HG03460 (cell line): ENCODE data around the gene ARL4A.

Experiments used
- ATAC-seq: cut with Tn5 transposase; IDR thresholded peaks from one replicate; pipeline ENCODE4 v1.9.1; 2021; ENCODE audit not compliant: unreplicated experiment

The ARL4A gene

DNA sequence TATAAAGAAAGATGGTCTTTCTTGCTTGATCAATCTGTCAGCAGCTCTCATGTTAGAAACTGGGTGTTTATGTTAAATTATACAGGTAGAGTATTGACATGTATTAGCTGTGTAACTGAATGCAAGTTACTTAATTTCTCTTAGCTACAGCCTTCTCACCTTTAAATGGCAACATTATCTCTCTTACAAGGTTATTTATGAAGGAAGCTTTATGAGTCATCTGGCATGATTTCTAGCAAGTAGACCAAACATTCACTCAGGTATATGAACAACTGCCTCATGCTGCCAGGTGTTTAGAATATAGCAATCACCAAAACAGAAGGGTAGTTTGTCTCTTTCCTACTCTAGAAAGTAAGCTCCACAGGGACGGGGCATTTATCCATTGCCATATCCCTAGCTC lies 8.5 kb downstream of the ARL4A start:
- ATAC-seq = no peak

DNA sequence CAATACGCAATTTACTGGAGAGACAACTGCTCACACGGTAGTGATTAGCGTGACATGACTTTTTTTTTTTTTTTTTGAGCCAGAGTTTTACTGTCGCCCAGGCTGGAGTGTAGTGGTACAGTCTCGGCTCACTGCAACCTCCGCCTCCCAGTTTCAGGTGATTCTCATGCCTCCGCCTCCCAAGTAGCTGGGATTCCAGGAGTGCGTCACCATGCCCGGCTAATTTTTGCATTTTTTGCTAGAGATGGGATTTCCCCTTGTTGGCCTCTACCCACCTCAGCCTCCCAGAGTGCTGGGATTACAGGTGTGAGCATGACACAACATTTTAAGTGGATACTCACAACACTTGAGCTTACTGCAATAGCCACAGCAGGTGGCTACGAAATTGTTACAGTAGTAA lies 11.9 kb downstream of the ARL4A start:
- no peak for ATAC-seq

DNA sequence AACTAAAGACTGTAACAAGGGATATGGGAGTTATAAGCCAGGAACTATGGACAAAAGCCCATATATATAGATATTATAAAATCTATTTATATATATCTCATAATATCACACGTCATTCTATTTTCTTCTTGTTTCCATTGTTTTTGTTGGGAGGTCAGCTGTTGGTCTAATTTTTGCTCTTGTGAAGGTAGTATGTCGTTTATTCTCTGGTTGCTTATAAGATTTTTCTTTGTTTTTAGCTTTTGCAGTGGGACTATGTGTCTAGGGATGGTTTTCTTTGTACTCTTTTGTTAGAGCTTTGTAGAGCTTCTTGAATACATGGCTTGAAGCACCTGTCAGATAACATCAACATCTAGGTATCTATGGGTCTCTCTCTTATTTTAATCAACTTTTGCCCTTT lies 14.0 kb downstream of the ARL4A start:
- no peak for ATAC-seq

DNA sequence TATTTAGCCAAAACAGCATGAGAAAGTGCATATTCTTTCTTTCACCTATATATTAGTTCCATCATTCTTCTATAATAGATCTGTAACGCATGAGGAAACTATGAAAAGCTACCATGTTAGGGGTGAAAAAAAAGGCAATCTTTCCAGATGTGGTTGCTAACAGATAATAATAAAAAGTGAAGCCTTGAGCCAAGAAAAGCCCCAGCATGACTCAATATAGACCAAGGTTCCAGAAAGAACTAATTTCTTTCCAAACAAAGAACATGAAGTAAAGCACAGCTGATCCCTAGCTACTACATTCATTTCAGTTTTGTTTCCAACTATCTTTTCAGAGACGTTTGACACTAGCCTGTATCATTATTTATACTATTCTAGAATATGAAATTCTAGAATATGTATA lies 16.4 kb downstream of the ARL4A start:
- ATAC-seq = no peak

DNA sequence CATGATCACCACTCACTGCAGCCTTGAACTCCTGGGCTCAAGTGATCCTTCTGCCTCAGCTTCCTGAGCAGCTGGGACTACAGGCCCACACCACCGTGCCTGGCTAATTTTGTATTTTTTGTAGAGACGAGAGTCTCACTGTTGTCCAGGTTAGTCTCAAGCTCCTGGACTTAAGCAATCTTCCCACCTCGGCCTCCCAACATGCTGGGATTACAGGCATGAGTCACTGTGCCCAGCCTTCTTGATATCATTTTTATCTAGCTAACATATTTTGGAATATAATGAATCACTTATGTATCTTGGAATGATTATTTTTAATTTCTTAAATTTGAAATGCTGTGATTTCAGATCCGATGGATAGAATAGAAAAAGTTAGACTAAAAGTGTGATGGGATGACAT lies 18.4 kb downstream of the ARL4A start:
- no peak for ATAC-seq

DNA sequence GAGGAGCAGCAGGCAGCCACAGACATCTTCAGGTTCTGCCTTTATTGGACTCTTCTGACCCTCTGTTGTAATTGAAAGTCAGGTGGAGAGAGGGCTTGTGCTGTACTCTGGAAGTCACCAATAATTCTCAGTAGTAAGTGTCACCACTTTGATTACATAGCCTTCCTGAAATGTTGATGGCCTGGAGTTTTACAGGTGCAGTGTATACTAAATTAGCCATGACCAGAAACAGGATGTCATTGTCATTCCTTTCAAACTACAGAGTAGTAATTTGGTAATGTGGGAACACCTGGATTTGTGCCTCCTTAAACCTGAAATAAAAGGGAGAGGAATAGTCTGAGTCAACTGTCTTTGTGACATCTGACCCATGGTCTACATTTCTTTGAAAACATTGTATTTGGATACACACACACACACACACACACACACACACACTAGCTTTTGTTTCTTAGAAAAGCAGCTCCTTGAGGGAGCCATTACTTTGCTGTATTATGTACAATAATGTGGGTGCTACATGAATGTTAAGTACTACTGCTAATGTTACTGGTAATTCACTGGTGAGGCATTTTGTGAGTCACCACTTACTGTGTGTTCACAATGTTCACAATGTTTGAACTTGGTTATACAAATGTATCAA lies 19.6 kb downstream of the ARL4A start:
- ATAC-seq = no peak

DNA sequence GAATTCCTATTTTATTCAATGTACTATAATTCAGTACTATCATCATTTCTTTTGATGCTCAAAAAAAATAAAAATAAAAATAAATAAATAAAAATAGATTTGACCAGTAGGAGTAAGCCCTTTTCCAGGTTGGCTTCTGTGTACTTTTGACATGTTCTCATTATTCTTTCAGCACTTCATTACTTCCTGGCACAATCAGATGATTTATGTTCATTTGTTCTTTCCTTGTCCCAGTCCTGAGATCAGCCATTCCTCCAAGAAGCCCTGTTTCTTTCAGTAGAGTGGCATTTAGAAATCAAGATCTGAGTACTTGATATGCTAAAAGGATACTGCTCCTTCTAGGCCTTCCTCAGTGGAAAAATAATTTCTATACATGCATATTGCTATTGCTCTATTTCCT lies 20.9 kb downstream of the ARL4A start:
- ATAC-seq = no peak

DNA sequence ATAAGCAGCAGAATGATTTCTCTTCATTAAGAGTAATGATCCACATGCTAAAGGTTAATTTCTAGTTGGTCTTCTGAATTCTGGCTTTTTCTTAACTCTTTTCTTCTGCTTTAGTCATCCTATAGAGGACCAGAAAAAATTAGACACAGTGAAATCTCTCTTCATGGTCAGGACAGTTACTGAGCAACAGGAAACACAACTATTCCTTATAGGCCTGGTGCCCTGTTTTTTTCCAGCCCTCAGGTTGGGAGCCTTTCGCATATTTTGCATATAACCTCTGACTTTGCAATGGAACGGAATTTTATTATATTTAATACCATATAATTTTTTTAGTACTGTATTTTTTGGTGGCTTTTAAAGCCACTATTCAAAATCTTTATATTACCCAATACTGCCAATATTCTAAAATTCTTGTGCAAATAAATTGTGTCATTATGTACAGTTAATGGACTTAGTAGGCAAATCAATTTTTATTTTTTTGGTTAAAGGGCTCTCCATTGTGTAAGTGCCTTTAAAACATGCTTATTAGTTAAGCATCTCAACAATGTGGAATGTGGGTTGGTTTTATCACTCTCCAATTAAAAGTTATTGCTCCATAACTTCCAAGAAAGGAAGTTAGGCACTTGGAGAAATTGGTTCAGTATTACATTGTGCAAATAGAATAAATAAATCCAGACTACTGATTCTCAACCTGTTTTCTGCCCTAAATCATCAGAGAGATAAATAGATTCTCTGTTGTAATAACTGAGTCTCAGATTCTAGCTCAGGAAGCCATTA lies 22.5 kb downstream of the ARL4A start:
- no peak for ATAC-seq

DNA sequence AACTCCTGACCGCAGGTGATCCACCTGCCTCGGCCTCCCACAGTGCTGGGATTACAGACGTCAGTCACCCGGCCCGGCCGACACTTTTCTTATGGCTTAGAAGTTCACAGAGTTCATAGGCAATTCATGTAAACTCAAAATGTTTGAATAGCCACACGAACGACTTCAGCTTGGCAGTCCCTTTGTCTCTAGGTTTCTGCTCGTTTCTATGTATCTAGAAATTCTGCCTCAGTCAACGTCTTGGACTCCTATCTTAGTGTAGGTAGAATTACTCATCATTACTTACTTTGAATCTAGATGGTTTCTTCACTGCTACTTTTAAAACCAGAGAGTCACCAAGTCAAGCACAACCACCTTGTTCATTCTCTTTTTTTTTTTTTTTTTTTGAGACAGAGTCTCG lies 23.7 kb downstream of the ARL4A start:
- no peak for ATAC-seq

DNA sequence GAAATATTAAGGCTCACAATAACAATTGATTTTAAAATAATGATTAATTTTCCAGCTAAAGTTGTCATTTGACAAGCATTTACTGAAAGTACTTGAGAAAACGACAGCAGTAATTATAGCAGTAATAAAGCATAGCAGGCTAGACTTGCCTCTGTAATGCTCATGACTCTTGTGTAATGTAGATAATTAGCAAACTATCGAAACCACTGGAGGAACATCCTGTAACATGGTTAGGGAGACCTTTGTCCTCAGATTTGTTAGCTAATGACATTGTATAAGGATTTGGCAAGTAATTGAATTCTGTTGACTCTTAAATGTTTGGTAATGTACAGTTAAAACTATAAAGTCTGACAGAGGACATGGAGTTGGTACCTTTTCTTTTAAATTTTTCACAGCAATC lies 24.8 kb downstream of the ARL4A start:
- no peak for ATAC-seq

DNA sequence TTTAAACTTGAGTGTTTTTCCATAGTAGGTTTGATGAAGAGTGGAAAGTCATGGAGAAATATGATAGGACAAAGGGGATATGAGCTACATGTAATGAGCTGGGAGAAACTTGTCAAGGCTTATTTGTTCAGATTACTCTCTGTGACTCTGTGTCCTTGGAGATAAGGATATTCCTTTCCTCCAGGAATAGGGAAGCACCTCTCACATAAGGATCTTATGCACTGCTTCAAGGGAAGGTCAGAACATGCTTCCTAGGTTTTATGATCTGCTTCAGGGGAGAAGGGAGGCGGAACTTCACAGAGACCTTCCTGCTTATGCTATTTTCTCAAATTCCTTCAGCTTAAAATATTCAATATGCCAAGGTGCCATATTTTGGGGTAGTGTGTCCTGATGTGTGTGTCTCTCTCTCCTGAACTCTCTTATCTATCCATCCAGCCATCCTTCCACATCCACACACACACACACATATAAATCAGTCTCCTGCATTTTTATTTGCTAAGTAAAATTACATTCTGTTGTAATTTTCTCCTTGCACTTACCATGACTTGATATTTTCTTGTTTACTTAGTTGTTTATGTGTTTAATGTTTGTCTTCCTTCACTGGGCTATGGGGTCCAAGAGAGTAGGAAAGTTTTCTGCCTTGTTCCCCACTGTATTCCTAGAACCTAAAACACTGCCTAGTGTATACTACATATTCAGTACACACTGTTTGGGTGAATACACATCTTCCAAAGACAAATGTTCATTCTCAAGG lies 26.4 kb downstream of the ARL4A start:
- no peak for ATAC-seq

DNA sequence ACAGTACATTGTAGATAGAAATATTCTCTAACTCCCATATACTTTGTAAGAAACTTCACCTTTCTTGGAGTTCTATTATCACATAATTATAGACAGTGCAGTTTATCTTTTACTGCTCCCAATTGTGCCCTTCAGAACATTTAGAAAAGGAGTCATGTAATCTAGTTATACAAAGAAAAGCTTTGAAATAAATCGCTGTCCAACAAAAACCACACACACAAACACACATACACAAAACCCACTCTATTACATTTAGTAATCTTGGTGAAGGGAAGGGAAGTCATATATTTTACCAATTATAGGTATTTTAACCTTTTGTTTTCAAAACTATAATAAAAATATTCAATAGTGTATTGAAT lies 26.9 kb downstream of the ARL4A start:
- ATAC-seq = no peak

DNA sequence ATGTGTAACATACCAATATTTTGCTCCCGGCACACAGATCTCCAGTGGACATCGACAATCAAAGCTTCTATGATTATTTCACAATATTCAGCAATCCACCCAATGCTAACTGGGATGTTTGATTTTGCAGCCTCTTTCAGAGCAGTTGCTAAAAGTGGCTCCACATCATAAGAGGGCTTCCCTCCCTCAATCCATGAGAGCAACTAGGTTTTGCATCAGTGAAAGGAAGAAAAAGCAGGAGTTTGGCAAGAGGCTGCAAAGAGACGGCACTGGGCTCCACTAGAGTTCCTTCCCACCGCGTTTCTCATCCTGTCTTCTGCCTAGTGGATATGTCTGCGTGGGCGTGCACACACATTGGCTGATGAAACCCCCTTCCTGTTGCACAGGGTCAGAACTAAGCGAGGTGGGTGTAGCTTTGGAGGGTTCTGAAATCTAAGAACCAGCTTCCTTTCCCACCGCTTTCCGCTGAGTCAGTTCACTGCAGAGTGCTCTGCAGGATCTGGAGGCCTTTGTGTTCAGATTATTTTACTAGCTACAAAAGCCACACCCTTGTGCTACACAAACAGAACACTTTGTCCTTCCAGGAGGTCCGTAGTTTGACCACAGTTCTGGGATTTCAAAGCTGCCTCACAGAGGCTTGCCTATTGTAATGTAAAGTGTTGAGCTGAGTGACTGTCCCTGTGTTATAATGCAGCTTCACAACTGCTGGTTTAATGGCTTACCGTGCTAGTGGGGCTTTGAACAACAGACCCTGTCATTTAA lies 28.1 kb downstream of the ARL4A start:
- ATAC-seq = no peak

DNA sequence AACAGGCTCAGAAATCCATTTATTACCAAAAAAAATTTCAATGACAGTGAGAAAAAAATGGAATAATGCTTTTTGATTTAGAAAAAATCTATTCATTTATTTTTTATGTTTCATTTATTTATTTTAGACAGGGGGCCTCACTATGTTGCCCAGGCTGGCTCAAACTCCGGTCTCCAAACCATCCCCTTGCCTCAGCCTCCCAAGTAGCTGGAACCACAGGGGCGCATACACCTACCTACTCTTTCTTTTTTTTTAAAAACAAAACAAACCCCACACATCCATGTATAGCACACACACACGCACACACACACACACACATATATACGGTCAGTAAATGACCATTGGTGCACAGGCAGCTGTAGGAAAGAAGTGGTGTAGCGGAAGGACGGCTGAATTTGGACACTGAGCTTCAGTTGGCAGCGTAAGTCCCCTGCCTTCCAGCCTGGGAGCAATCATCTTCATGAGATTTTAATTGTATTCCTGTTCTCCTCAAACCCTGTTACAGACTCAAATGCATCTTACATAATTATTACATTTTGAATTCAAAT lies 28.8 kb downstream of the ARL4A start:
- ATAC-seq = no peak

DNA sequence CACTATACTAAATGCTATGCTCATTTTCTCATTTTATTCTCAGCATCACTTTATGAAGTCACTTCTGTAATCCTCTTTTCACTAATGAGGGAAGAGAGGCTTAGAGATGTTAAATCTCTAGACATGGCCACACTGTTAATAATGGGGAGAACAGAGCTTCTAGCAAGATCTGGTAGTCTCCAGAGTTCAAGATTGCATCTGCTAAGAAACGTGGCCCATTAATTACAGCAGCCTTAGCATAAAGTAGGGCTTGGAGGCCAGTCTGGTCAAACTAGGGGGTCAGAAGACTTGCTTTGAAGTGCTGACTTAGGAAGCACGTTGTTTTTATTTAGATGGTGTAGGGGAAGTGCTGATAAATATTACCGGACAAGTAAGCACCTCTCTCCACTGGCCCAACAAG lies 29.3 kb downstream of the ARL4A start:
- ATAC-seq = no peak

DNA sequence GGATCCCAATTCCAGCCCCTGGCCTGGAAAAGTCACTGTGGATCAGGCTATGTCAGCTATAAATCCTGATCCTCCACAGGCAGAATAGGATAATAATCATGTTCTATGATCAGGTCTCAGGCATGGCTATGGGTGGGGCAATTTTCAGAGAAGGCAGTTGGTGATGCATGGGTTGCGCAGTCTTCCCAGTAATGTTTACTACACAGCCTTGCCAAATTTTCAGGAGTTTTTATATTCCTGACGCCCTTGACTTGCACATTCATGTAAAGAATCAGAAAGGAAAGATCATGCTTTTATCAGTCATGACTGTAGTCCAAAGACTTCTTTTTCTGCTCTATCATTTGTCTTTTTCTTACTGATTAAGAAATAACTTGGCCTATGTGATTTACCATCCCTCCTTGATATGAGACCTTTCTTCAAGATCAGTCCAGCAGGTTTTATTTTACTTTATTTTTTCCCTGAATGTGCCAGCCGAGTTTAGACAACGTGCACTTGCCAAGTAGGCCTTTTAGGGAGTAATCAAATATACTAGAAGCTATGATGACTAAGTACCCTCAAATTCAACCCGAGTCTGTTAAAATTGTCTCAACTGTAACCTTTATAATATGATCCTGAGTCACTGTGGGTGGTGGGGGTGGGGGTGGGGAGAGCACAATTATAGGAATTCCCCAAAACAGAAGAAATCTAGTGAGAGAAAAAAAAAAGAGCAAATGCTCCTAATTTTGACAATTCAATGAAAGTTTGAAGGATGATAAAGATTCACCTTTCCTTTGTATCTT lies 31.9 kb downstream of the ARL4A start:
- ATAC-seq = no peak

DNA sequence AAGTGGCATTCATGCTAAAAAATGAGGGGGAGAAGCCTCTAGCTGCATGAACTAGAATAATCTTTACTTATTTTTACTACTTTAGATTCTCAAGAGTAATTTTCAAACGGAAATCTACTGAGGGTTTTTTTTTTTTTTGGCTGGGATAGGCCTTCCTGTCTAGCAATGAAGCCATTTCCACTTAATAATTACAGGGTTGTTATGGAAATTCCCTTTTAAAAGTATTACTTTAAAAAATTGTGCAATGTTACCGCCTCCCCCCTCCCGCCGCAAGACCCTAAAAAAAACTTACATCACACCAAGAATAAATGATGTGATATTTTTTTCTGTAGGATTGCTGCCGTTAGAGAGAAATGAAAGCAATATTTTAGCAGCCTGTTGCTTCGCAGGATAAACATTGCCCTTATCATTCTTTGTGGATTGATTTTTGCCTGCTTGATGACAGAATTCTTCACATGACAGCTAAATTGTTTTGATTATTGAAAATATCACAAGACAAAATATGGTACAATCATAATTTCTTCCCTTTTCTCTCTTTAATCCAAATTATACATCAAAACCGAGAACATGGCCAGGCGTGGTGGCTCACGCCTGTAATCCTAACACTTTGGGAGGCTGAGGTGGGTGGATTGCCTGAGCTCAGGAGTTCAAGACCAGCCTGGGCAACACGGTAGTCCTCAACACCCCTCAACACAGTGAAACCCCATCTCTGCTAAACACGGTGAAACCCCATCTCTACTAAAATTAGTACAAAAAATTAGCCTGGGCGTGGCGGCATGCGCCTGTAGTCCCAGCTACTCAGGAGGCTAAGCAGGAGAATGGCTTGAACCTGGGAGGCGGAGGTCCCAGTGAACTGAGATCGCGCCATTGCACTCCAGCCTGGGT lies 32.8 kb downstream of the ARL4A start:
- no peak for ATAC-seq

DNA sequence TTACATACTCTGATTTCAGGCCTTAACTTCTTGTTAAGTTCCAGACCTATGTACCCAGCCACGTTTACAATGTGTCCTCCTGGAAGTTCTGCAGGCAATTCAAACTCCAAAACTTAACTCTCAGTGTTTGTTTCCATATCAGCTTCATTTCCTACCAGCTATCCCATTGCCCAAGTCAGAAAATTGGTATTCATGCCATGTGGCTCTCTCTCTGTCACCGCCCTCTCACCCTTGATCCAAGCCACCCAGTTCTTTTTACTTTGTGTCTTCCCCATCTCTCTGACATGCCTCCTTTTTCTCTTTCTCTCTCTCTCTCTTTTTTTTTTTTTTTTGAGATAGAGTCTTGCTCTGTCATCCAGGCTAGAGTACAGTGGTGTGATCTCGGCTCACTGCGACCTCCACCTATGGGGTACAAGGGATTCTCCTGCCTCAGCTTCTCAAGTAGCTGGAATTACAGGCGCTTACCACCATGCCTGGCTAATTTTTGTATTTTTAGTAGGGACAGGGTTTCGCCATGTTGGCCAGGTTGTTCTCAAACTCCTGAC lies 33.9 kb downstream of the ARL4A start:
- no peak for ATAC-seq

DNA sequence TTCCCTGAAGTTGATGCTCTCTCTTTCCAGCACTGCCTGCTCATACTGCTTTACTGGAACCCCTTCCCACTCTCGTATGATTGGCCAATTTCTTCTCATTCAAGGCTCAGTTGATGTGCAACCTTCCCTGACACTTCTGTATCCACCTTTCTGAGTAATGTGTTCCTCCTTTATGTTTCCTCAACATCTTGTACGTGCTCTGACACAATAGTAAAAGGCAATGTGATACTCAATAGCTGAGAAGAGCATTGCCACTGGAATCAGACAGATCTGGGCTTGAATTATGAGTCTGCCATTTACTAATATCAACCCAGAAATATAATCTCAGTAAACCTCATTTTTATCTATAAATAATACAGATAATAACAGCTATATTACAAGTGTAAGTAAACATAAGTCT lies 34.7 kb downstream of the ARL4A start:
- no peak for ATAC-seq
